ENCODE data around the gene FOXO3. TPM values are rescaled to one million over a fixed set of nuclear protein-coding genes. Genes with fewer than 3 reads are reported as not detected.

Gene FOXO3
- total and polyA plus RNA-seq, 2 donors (not counting 3 experiments of a cell fraction or from before 2014, with no cell fraction given) = 14.4 to 16.9 TPM

- intact Hi-C loops (cut with micrococcal nuclease) = no loop called here
- Histone ChIP-seq H3K4me2 (ENCODE audit: insufficient read depth, low read length) (no peak overlapping the region), H3K36me3 (ENCODE audit: control insufficient read depth in 2 of 2, extremely low read depth in 1 of 2, insufficient read depth in 2 of 2, low read length in 2 of 2) (no peaks in the 10 kb centered on the region), H3K79me2 (ENCODE audit: control insufficient read depth, insufficient read depth, low read length) (no peaks in the 10 kb centered on the region), H3K9me1 (replicated peaks; ENCODE audit: control insufficient read depth, extremely low read depth, insufficient read depth, low read length) (no peaks in the 10 kb centered on the region), H4K20me1 (replicated peaks; ENCODE audit: control insufficient read depth, extremely low read depth, insufficient read depth, low read length) (no peaks in the 10 kb centered on the region), H3K9ac (replicated peaks; ENCODE audit: extremely low read depth, insufficient read depth, low read length) (no peak overlapping the region), H3K27me3 (ENCODE audit: control insufficient read depth in 2 of 2, insufficient read depth in 2 of 2, low read length in 2 of 2) (no peaks in the 10 kb centered on the region), H3K9me3 (replicated peaks; ENCODE audit: control insufficient read depth, insufficient read depth, low read length) (no peaks in the 10 kb centered on the region), H3K4me1 (ENCODE audit: control insufficient read depth, extremely low read depth, insufficient read depth, low read length) (no peaks in the 10 kb centered on the region), H3K27ac (ENCODE audit: insufficient read depth, low read depth, low read length) (no peak overlapping the region), H3K4me3 (replicated peaks in 1 of 3; ENCODE audit: insufficient read depth in 1 of 3, low read depth in 1 of 3, low read length in 3 of 3) (no peak overlapping the region), H2AFZ (ENCODE audit: low read depth, low read length) (no peak overlapping the region)
- ChIA-PET POLR2A (no interaction called here), CTCF (interaction anchor here (1.5 kb wide), 1 partner anchor 83 kb away, joined by 3 read pairs; no protein-coding TSS in a partner anchor)
- FAIRE-seq (no peak), DNase-seq (ENCODE audit: low read depth, low spot score) (no peak)
- TF ChIP-seq POLR2A (IDR thresholded peaks at IDR 0.05; ENCODE audit: low read depth, low read length) (no peak), FOS (IDR thresholded peaks at IDR 0.05; ENCODE audit: borderline replicate concordance, insufficient read depth, low read length) (no peak), JUN (IDR thresholded peaks at IDR 0.05; ENCODE audit: borderline replicate concordance, insufficient read depth, insufficient read length, low read depth) (no peak), CTCF (IDR thresholded peaks at IDR 0.05; ENCODE audit: extremely low read depth in 1 of 2, insufficient read depth in 1 of 2, low read depth in 1 of 2, low read length in 2 of 2) (no peak), EZH2 (IDR thresholded peaks at IDR 0.05; ENCODE audit: borderline replicate concordance, low read depth, low read length, severe bottlenecking) (no peak), MYC (IDR thresholded peaks at IDR 0.05; ENCODE audit: low read depth, low read length) (no peak), MAX (IDR thresholded peaks at IDR 0.05; ENCODE audit: insufficient read depth, insufficient read length) (no peak), POLR2AphosphoS5 (IDR thresholded peaks at IDR 0.05; ENCODE audit: insufficient read depth, low read depth, low read length) (no peak), GATA2 (IDR thresholded peaks at IDR 0.05; ENCODE audit: insufficient read depth, insufficient read length, low read depth, low read length) (no peak)
- no TSS peak for BruUV-seq (replicated peaks)
- dilution Hi-C loops (cut with MboI; ENCODE audit: extremely low pct_ligation_motif_present, low sequenced_read_pairs) = no loop called here
These were observed 141.6 kb downstream of the FOXO3 start for GRCh38 chr6:108702106-108702851.
